Mesenteric fat pad (tissue), 1 donor: ENCODE data around the gene ZNF280D. TPM values are rescaled to one million over a fixed set of nuclear protein-coding genes. Genes with fewer than 3 reads are reported as not detected.

Experiments used
- DNase-seq: peaks from one replicate; pipeline ENCODE4 v3.0.0-alpha.2; 2020; ENCODE audit warnings: low spot score
- total RNA-seq: library from RNA; stranded (reverse); fragmentation: NEBNext Ultra II Directional; extraction: Animal tissue kit (Norgen Biotek cat#: 25700); gene quantifications from one replicate; pipeline ENCODE4 v1.2.1, GENCODE V29; 2021
- donor health status: DM: yes; HTN: yes; CAD: no.

ZNF280D gene
- total RNA-seq, 1 donor from 2014 or later, result 37.2 TPM

DNA sequence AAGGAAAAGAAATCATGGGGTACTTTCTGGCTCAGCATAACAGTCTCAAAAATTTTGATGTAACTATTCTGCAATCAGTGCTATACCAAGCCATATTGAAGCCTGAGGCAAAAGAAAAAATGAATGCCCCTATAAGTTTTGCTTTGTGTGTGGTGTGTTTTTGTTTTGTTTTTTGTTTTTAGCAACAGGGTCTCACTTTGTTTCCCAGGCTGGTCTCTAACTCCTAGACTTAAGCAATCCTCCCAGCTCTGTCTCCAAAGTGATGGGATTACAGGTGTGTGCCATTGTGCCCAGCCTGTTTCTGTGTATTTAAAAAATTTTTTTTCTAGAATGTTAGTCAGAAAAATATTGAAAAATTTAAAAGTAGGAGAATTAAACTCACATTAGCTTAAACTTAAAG lies 93.2 kb downstream of the ZNF280D start:
- DNase-seq, result no peak

DNA sequence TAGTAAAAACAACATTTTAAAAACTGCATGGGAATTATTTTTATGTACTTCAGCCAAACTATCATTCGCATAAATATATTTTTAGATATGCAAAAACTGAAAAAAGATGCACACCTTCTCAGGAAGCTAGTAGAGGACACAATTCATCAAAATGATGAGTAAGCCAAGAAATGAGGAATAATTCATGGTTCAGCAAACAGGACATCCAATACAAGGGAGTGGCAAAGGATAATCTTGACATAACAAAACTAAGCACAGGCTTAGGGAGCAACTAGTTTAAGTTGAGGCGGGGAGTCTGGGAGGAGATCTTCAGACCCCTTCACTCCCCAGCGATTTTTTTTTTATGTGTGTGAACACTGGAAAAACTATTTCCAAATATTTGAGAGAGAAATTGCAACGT lies 93.7 kb downstream of the ZNF280D start:
- no peak for DNase-seq

DNA sequence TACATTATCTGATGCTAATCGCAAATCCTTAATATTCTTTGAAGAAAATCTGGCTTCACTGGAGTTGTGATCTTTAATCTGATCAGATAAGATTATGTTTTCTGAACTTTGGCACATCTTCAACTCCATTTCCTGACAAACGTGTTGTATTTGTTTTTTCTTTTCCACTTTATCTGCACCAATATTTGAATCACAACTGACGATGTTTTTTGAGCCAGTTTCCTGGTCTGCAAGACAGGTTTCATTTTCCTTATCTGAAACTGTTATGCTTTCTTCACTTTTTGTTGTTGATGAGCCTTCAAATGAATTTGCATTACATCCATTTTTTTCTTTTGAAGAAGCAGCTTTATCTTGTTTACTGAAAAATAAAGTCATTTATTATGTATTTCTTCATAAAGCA lies 101.5 kb downstream of the ZNF280D start:
- no peak for DNase-seq

DNA sequence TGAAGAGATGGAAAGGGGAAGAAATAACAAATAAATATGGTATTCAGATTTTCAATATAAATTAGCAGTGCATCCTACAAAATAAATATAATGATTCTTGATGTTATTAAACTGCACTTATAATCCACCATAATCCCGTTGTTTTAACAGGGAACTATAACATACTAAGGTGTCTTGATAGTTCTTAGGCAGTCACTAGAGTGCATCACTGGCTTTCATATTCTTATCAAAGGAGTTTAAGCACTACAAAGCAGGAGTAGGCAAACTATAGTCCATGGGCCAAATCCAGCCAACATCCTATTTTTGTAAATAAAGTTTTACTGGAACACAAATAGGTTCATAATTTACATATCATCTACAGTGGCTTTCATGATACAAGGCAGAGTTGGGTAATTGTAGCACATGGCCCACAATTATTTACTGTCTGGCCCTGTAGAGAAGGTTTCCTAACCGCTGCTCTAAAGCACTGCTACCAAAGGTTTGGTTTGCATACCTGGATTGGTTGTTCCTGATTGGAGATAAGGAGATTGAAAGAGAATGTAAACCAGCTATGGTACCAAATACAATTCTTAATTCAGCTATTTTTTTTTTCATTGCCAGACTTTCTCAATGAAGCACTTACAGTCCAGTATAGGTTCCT lies 104.3 kb downstream of the ZNF280D start:
- DNase-seq, result no peak

DNA sequence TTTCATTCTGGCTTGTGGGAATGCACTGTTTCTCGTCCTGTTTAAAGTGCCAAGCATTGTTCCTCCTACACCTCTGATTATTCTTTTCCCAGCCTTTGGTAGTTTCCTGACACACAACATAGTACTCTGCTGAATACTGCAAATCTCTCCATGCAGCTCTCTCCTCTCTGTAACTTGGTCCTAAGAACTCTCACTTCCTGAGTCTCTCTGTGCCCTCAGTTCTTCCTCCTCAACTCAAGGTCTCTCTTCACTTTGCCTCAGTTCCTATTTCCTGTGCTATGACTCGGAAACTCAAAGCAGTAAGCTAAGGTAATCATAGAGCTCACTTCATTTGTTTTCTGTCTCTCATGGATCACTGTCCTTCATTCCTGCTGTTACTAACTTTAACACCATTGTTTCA lies 113.4 kb downstream of the ZNF280D start:
- no peak for DNase-seq

DNA sequence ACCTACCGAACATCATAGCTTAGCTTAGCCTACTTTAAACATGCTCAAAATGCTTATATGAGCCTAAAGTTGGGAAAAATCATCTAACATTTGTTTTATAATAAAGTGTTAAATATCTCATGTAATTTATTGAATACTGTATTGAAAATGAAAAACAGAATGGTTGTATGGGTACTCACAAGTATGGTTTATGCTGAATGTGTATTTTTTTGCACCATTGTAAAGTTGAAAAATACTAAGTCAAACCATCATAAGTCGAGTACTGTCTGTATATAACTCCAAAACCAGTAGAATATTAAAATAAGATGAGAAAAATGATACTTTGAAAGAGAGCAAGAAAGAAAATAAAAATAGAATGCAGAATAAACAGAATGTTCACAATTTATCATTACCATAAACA lies 115.7 kb downstream of the ZNF280D start:
- DNase-seq, result no peak

DNA sequence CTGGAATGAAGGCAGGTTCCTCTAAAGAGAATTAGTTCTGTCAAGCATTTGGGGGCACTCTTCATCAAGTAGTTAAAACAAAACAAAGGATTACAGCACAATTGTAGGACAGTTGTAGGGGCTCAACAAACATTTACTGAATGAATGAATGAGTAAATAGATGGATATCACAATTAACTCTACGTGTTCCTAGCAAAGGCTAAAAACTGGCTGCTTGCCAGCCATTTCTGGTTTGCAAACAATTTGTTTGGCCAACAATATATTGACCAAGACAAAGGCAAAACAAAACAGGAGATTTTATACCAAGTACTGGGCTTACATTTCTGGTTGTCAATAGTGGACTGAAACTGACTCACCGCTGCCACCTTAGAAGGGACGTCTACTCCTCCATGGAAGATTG lies 116.8 kb downstream of the ZNF280D start:
- DNase-seq, result no peak

DNA sequence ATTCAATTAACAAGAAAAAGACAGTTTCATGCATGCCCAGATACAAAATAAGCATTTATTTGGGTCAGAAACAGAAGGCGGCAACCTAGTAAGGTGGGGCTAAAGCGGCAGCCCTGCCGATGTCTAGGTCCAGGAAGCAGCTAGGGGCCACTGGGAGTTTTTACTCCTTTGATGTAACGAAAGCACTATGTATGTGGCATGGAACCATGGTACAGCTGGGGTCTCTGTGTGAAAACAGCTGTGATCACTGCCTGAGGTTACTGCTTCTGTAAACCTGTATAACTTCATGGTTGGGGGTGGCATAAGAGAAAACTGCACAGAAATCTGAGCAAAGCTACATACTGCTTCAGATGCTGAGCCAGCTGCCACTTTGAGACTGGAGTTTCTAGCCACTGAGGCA lies 119.5 kb downstream of the ZNF280D start:
- no peak for DNase-seq

DNA sequence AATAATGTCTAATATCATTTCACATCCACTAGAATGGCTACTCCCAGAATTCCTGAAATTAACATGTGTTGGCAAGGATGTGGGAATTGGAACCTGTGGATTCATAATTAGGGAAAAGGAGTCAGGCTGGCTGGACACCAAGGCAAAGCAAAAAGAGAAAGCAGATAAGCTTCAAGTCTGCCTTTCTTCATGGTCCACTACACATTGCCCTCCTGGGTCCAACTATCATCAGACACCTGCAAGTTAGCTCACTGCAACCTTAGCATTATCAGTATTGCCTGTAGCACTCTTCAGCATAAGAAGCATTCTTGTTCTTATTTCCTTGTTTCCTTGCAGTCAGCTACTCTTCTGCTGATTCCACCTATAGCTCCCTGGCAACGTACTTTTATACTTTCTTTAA lies 124.3 kb downstream of the ZNF280D start:
- no peak for DNase-seq

DNA sequence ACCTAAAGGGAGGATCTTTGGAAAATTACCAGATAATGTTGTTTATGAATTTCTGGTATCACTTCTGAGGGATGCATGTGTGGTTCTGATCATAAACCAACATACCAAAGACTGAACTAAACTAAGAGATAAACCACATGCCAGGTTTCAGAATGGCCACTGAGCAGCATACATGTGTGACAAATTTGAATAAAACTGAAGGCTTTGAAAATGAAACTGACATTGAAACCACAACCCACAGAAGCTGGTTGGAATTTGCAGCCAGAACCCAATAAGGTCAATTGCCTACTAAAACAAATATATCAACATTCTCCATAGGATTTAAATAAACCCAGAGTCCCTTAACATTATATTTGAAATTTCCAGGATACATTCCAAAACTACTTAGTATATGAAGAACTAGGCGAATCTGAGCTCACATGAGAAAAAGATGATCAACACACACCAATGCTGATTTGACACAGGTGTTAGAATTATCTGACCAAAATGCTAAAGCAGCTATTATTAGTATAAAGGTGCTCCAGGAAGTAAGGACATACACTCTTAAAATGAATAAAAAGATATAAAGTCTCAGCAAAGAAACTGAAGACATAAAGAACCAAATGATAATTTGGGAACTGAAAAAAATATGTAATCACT lies 125.0 kb downstream of the ZNF280D start:
- no peak for DNase-seq

DNA sequence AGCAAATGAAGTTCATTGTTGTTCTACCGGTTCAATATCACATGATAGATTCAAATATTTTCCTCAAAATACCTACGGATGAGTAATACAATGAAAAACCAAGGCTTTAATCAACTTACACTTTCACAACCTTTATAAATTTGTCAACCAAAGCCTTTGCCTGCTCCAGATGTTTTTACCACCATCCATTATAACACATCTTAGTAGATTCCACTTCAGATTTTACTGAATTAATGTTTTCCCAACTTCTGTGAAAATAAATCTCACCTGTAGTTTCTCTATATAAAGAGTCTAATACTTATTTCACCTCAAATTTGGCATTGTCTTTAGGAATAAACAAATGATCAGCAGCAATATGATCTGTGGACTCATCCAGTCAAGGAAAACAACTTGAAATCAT lies 131.1 kb downstream of the ZNF280D start:
- DNase-seq, result no peak

DNA sequence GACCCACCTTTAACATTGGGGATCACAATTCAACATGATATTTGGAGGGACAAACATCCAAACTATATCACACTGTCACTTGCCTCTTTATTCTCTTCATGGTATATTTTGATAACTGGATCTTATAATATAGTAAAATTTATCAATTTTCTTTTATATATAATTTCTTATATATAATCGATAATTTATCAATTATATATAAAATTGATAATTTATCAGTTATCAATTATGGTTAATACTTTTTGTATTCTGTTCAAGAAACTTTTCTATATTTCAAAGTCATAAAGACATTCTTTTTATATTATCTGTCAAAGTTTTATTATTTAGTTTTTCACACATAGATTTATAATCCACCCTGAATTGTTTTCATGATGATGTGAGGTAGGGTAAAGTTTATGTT lies 132.9 kb downstream of the ZNF280D start:
- DNase-seq, result no peak

DNA sequence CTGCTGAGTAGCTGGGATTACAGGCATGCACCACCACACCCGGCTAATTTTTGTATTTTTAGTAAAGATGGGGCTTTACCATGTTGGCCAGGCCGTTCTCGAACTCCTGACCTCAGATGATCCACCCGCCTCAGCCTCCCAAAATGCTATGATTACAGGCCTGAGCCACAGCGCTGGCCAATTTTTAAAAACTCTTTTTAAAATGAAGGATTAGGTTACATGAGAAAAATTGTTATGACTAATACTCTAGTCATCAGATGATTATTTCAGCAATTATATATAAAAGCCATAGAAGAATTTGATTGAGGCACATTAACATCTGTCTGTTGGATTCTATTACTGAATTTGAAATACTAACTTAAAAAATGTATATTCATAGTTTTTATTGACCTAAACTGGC lies 134.3 kb downstream of the ZNF280D start:
- DNase-seq, result no peak

DNA sequence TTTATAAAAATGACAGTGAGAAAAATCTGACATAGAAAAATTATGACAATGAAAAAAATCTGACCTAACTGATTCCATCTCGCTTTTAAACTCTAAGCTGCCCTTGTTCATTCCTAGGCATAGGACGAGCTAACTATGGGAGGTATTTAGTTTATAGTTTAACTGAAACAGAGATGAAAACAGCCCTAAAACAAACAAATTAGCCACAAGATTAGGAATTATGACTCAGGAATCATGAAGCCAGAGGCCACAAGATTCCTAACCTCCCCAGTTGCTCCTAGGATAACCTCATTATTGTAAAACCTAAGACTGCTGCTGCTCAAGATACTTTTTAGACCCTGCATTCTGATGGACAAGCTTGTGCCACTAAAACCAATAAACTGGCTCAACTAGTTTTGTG lies 145.6 kb downstream of the ZNF280D start:
- no peak for DNase-seq

DNA sequence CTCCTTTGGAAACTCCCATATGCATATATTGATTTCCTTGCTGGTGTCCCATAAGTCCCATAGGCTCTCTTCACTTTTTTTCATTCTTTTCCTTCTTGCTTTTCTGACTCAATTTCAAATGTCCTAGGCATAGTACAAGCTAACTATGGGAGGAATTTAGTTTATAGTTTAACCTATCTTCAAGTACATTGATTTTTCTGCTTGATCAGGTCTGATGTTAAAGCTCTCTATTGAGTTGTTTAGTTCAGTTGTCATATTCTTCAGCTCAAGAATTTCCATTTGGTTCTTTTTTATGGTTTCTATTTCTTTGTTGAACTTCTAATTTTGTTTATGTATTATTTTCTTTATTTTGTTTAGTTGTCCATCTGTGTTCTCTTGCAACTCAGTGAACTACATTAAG lies 147.1 kb downstream of the ZNF280D start:
- DNase-seq, result no peak

DNA sequence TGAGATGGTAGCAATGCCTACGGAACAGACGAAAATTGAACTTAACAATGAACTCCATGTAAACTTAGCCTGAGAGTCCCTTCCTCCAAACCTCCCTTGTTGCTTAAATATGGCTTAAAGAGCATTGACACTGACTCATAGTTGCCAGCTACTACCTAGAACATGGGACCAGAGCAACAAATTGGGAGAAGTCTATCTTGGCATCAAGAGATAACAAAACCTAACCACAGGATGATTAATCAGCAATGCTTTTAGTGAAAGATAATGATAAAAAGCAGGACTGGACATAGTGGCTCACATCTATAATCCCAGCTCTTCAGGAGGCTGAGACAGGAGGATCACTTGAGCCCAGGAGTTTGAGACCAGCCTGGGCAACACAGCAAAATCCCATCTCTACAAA lies 150.5 kb downstream of the ZNF280D start:
- DNase-seq, result no peak

Other genes starting within 250 kb of the ZNF280D start
- 103 TPM for gene TCF12, start 185.1 kb upstream of the ZNF280D start, total RNA-seq